ENCODE data around the gene USP3. TPM values are rescaled to one million over a fixed set of nuclear protein-coding genes. Genes with fewer than 3 reads are reported as not detected.

Gene USP3
- total RNA-seq, 1 experiment from 2014 or later = 70.2 TPM

DNA sequence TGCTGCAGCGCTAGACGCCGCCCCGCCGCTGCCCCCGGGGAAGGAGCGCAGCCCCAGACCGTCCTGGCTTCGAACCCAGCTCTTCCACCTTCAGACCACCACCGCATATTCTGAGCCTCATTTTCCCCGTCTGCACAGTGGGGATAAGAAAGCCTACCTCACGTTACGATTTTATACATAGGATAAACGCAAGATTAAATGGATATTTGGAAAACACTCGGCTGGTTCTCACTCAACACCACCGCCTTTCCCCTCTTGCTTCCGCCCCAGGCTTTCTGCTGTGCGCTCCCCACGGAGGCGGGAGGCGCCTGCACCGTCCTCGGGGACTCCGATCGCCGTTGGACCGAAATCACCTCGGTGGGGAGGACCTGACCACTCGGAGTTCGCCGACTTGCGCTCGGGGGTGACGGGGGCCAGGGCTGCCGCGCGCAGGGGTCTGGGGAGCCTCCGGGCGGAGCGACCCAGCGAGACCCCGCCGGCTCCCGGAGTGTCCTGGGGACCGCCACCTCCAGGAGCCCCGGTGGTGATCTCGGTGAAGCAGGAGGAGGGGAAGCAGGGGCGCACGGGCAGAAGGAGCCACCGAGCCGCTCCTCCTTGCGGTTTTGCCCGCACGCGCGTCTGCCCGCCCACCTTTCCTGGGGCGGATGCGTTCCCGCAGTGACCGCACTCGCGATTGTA, 96.8 kb downstream of the USP3 start:
- intact Hi-C loops (cut with micrococcal nuclease) = no loop called here
- POLR2A ChIA-PET = interaction anchor here (0.5 to 11.1 kb wide), 19 partner anchors 9 to 784 kb away, joined by 3 to 186 read pairs (median 9); partner anchors contain the start of genes CIAO2A, RPS27L and USP3
- H3K36me3 Mint-ChIP-seq (ENCODE audit: insufficient read depth, unreplicated experiment) = peaks cover 8% of the 10 kb centered on the region
- DNase-seq (ENCODE audit: unreplicated experiment) = peak; percentile 18
- H3K4me1 Mint-ChIP-seq (ENCODE audit: insufficient read depth, unreplicated experiment) = peaks cover 11% of the 10 kb centered on the region
- no peaks in the 10 kb centered on the region for H3K9me3 Mint-ChIP-seq (ENCODE audit: unreplicated experiment)
- no peak for TF ChIP-seq CTCF (IDR thresholded peaks at IDR 0.05; ENCODE audit: unreplicated experiment)
- peak overlapping the region; percentile 83 for H3K4me3 Mint-ChIP-seq (ENCODE audit: unreplicated experiment)
- H3K27me3 Mint-ChIP-seq (ENCODE audit: insufficient read depth, unreplicated experiment) = no peaks in the 10 kb centered on the region
- BruUV-seq (replicated peaks) = no TSS peak
- no peak overlapping the region for H3K27ac Mint-ChIP-seq (ENCODE audit: low read depth, unreplicated experiment)
- CTCF ChIA-PET = interaction anchor here (0.5 to 3.4 kb wide), 11 partner anchors 9 to 553 kb away, joined by 3 to 41 read pairs (median 4); partner anchors contain the start of gene USP3

DNA sequence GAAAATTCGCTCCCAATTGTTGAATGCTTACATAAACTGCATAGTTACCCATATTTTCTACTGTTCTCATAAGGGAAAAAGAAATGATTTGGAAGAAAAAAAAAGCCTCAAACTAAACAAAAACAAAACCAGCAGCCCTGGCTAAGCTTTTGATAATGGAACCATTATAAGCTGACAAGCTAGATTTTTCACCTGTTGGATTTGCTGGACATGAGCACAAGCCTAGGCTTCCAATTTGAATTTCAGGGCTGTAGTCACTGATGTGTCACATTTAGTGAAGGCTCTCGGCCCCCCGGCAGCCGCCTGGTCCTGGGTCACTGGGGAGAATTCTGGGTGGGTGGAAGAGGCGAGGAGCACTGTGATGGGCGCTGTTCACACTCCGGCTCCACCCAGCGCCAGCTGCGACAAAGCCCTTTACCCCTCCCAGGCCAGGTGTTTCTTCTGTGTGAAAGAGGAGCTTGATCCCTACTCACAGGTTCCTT, 97.4 kb downstream of the USP3 start:
- POLR2A ChIA-PET = interaction anchor here (1.1 to 11.1 kb wide), 7 partner anchors 9 to 97 kb away, joined by 4 to 186 read pairs (median 9); partner anchors contain the start of gene USP3
- no peak for TF ChIP-seq CTCF (IDR thresholded peaks at IDR 0.05; ENCODE audit: unreplicated experiment)
- Mint-ChIP-seq H3K9me3 (ENCODE audit: unreplicated experiment) (no peaks in the 10 kb centered on the region), H3K4me3 (ENCODE audit: unreplicated experiment) (peak overlapping the region; percentile 83), H3K4me1 (ENCODE audit: insufficient read depth, unreplicated experiment) (peaks cover 11% of the 10 kb centered on the region), H3K36me3 (ENCODE audit: insufficient read depth, unreplicated experiment) (peaks cover 6% of the 10 kb centered on the region), H3K27me3 (ENCODE audit: insufficient read depth, unreplicated experiment) (no peaks in the 10 kb centered on the region), H3K27ac (ENCODE audit: low read depth, unreplicated experiment) (no peak overlapping the region)
- no peak for DNase-seq (ENCODE audit: unreplicated experiment)
- intact Hi-C loops (cut with micrococcal nuclease) = no loop called here
- CTCF ChIA-PET = interaction anchor here (0.6 to 1.2 kb wide), 4 partner anchors 8 to 151 kb away, joined by 3 to 4 read pairs (median 4); no protein-coding TSS in a partner anchor
- no TSS peak for BruUV-seq (replicated peaks)

DNA sequence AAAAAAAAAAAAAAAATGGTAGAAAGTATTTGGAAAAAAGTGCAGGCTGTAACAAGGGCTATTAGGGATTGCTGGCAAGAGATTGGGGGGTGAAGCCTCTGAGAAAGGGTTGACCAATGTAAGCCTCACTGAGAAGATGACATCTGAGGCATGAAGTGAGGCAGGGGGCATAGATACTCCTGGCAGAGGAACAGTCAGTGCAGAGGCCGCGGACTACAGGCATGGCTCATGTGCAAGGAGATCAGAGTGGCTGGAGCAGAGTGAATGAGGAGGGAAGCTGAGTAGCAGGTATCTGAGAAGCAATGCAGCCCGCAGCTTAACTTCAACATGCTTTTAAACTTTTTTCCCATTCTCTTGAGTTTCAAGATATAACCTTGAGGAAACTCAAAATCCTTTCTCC, 98.2 kb downstream of the USP3 start:
- no peaks in the 10 kb centered on the region for H3K27me3 Mint-ChIP-seq (ENCODE audit: insufficient read depth, unreplicated experiment)
- TF ChIP-seq CTCF (IDR thresholded peaks at IDR 0.05; ENCODE audit: unreplicated experiment) = no peak
- peaks cover 11% of the 10 kb centered on the region for H3K4me1 Mint-ChIP-seq (ENCODE audit: insufficient read depth, unreplicated experiment)
- intact Hi-C loops (cut with micrococcal nuclease) = no loop called here
- no peak overlapping the region for H3K27ac Mint-ChIP-seq (ENCODE audit: low read depth, unreplicated experiment)
- DNase-seq (ENCODE audit: unreplicated experiment) = no peak
- H3K4me3 Mint-ChIP-seq (ENCODE audit: unreplicated experiment) = peak overlapping the region; percentile 83
- no TSS peak for BruUV-seq (replicated peaks)
- H3K9me3 Mint-ChIP-seq (ENCODE audit: unreplicated experiment) = no peaks in the 10 kb centered on the region
- ChIA-PET CTCF (interaction anchor here (0.9 to 1.2 kb wide), 3 partner anchors 8 to 465 kb away, joined by 3 to 4 read pairs (median 4); no protein-coding TSS in a partner anchor), POLR2A (interaction anchor here (0.6 to 11.1 kb wide), 4 partner anchors 8 to 135 kb away, joined by 3 to 186 read pairs (median 14); partner anchors contain the start of gene USP3)
- no peaks in the 10 kb centered on the region for H3K36me3 Mint-ChIP-seq (ENCODE audit: insufficient read depth, unreplicated experiment)

GRCh38 chr15:63603516-63603915, 99.1 kb downstream of the USP3 start:
- Mint-ChIP-seq H3K4me3 (ENCODE audit: unreplicated experiment) (no peak overlapping the region), H3K27me3 (ENCODE audit: insufficient read depth, unreplicated experiment) (no peaks in the 10 kb centered on the region), H3K36me3 (ENCODE audit: insufficient read depth, unreplicated experiment) (peaks cover 6% of the 10 kb centered on the region), H3K9me3 (ENCODE audit: unreplicated experiment) (no peaks in the 10 kb centered on the region), H3K27ac (ENCODE audit: low read depth, unreplicated experiment) (no peak overlapping the region), H3K4me1 (ENCODE audit: insufficient read depth, unreplicated experiment) (peaks cover 11% of the 10 kb centered on the region)
- POLR2A ChIA-PET = interaction anchor here (1.0 kb wide), 1 partner anchor 468 kb away, joined by 4 read pairs; no protein-coding TSS in a partner anchor
- no peak for TF ChIP-seq CTCF (IDR thresholded peaks at IDR 0.05; ENCODE audit: unreplicated experiment)
- intact Hi-C loops (cut with micrococcal nuclease) = no loop called here
- BruUV-seq (replicated peaks) = no TSS peak
- CTCF ChIA-PET = interaction anchor here (0.5 to 1.7 kb wide), 4 partner anchors 137 to 478 kb away, joined by 3 to 10 read pairs (median 3); no protein-coding TSS in a partner anchor
- DNase-seq (ENCODE audit: unreplicated experiment) = no peak

Measured in MCF 10A (cell line).